K562 (cell line): Measurements from ENCODE around the gene GJA5. TPM values are rescaled to one million over a fixed set of nuclear protein-coding genes. Genes with fewer than 3 reads are reported as not detected.

ENCODE experiments used
- FOXA1 ChIP-seq: fragments of 450-650 bp; IDR thresholded peaks from 2 replicates; pipeline ENCODE4 v1.6.1; 2016; ENCODE audit warnings: mild to moderate bottlenecking, borderline replicate concordance
- MECOM ChIP-seq: fragments of 250-450 bp; sonication (Bioruptor Pico); IDR thresholded peaks from 2 replicates; pipeline ENCODE4 v1.8.0; 2022; ENCODE audit warnings: inconsistent platforms
- U2AF2 ChIP-seq: fragments of 200-400 bp; formaldehyde crosslinking; optimal IDR thresholded peaks from 2 replicates; pipeline ENCODE3; 2017; ENCODE audit warnings: low read depth, mild to moderate bottlenecking, low read length
- polyA plus RNA-seq, 8 experiments: library from polyadenylated mRNA; depleted of rRNA in 4 of 8; stranded (reverse) in 5 of 8; unstranded in 3 of 8; fragments of >200 nt; fragmentation: Nextera tagmentation in 2 of 8; fragmentation: Illumina TruSeq in 1 of 8; extraction: Ambion mirVana in 2 of 8; extraction: Trizol in 1 of 8; gene quantifications; 2 replicates each; pipeline versions ENCODE4 v1.2.1 to v1.2.3, GENCODE V29; 2011 to 2014; ENCODE audit warnings: inconsistent platforms in 1 of 8, missing spikeins in 1 of 8
- total RNA-seq, 7 experiments: library from RNA; depleted of rRNA in 6 of 7; stranded (reverse); fragments of >200 nt in 6 of 7; fragmentation: Illumina TruSeq in 2 of 7; extraction: Trizol in 2 of 7; gene quantifications; 2 replicates each; pipeline versions ENCODE4 v1.2.1 to v1.2.3, GENCODE V29; 2011 to 2021; ENCODE audit warnings: low replicate concordance in 1 of 7
- TF ChIP-seq, protein P1 (sequence below): fragments of 450-650 bp; IDR thresholded peaks from 2 replicates; pipeline ENCODE4 v1.6.1; 2018; ENCODE audit not compliant: partially characterized antibody
- TF ChIP-seq, protein P2 (sequence below): conservative IDR thresholded peaks from 2 replicates; pipeline ENCODE4 v1.6.1; 2011; ENCODE audit warnings: low read depth, mild to moderate bottlenecking, low read length; ENCODE audit not compliant: control insufficient read depth

The GJA5 gene
- total and polyA plus RNA-seq, 9 of the 15 experiments (the other 6 are each of a cell fraction or from before 2014, with no cell fraction given): 0.07 TPM; not detected in 7

DNA sequence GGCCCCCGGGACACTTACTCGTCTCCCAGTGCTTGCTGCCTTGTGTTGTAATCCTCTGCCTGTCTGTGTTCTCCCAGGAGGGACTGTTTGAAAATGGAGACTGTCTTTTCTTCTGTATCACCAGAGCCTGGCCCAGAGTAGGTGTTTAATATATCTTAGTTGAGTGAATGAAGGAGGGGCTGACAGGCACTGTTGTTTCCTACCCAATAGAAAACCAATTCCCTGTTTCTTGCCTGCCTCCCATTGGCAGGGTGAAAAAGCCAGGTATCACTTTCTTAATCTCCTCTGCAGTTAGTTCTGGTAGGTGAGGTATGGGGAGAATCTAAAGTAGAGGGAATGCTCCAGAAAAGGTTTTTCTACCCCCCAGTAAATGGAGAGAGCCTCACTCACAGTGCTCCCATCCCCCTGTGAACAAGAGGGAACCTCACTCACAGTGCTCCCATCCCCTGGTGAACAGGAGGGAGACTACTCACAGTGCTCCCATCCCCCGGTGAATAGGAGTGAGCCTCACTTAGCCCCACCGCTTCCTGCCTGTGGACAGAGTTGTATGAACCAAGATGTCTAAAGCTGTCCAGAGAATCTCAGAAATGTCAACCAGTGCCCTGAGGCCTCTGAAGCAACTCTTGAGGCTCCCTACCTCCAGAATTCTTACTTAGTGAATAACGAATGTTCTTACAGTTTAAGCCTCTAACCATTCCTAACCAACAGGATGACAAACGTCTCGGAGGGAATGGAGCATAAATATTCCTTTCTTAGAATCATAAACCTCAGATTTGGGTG is at the start of gene GJA5 (continued):
- TF ChIP-seq, protein P1, sequence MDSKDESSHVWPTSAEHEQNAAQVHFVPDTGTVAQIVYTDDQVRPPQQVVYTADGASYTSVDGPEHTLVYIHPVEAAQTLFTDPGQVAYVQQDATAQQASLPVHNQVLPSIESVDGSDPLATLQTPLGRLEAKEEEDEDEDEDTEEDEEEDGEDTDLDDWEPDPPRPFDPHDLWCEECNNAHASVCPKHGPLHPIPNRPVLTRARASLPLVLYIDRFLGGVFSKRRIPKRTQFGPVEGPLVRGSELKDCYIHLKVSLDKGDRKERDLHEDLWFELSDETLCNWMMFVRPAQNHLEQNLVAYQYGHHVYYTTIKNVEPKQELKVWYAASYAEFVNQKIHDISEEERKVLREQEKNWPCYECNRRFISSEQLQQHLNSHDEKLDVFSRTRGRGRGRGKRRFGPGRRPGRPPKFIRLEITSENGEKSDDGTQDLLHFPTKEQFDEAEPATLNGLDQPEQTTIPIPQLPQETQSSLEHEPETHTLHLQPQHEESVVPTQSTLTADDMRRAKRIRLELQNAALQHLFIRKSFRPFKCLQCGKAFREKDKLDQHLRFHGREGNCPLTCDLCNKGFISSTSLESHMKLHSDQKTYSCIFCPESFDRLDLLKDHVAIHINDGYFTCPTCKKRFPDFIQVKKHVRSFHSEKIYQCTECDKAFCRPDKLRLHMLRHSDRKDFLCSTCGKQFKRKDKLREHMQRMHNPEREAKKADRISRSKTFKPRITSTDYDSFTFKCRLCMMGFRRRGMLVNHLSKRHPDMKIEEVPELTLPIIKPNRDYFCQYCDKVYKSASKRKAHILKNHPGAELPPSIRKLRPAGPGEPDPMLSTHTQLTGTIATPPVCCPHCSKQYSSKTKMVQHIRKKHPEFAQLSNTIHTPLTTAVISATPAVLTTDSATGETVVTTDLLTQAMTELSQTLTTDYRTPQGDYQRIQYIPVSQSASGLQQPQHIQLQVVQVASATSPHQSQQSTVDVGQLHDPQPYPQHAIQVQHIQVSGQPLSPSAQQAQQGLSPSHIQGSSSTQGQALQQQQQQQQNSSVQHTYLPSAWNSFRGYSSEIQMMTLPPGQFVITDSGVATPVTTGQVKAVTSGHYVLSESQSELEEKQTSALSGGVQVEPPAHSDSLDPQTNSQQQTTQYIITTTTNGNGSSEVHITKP: no peak
- TF ChIP-seq, protein P2, sequence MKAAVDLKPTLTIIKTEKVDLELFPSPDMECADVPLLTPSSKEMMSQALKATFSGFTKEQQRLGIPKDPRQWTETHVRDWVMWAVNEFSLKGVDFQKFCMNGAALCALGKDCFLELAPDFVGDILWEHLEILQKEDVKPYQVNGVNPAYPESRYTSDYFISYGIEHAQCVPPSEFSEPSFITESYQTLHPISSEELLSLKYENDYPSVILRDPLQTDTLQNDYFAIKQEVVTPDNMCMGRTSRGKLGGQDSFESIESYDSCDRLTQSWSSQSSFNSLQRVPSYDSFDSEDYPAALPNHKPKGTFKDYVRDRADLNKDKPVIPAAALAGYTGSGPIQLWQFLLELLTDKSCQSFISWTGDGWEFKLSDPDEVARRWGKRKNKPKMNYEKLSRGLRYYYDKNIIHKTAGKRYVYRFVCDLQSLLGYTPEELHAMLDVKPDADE: no peak
- TF ChIP-seq MECOM (no peak), FOXA1 (no peak), U2AF2 (no peak)
- TF ChIP-seq, all 486 proteins: peak for 0
